COLO829 (cell line): Measurements from ENCODE around the gene PRKCZ.

Experiments
- DNase-seq: peaks from one replicate; pipeline ENCODE4 v3.0.0; 2012; ENCODE audit warnings: low spot score

Gene PRKCZ

DNA sequence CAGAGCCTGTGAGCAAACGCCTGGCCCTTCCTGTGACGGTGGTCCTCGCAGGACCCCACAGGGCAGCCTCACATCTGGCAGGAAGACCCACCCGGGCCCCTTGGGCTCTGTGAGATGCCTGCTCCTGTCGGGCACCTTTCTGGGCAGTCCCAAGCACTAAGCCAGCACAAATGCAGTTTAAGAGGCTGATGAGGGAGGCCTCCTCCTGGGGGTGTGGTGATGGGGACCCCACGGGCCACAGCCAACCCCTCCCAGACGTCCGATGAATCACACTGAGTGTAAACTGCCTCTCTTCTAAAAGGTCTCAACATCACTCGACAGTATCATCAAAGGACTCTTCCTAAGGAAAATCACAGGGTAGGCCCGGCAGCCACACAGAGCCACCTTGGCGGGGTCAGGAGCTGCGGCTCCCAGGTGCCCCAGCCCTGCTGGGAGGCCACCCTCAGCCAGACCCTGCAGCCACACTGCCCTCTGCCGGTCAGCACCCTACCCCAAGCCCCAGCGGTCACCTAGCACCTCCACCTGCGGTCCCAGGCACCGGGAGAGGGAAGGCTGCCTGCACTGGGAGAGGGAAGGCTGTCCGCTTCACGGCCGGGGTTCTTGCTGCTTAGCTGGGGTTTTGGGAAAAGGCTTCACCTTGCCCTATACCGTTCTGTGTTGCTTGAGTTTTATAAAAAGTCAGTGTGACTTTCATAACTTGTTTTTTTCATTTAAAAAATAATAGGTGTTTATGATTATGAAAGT lies 3.9 kb upstream of the PRKCZ start:
- DNase-seq = no peak

DNA sequence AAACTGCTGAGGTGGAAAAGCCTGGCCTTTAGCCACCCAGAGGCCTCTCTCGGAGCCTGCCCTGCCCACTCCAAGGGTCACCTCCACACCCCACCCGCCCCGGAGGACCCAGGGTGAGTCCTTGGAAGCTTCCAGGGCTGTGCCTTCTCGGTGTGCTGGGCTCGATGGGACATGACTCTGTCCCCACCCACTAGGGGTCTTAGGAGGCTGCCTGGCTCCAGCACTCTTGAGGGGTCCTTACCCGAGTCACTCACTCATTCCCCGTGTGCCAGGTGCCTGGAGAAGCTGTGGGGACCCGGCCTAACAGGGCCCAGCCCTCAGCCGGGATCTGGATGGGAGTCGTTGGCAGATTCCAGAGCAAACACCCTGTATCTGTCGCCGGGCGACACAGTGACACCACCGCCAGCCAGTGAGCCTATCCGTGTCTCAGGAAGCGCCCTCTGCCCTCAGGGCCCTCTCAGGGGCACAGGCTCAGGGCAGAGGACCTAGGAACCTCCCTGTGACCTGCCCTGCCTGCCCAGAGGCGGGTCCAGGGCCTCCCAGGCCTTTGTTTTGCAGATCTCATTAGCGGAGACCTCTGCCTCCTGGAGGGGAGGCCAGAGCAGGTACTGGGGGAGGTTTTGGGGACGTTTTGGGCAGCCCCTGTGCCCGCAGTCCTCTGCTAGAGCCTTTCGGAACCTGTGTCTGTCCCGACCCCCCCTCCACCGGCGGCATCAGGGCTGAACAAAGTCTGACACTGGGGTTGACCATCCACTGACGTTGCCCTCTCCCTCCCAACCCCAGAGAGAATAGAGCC lies 3.1 kb upstream of the PRKCZ start:
- no peak for DNase-seq

DNA sequence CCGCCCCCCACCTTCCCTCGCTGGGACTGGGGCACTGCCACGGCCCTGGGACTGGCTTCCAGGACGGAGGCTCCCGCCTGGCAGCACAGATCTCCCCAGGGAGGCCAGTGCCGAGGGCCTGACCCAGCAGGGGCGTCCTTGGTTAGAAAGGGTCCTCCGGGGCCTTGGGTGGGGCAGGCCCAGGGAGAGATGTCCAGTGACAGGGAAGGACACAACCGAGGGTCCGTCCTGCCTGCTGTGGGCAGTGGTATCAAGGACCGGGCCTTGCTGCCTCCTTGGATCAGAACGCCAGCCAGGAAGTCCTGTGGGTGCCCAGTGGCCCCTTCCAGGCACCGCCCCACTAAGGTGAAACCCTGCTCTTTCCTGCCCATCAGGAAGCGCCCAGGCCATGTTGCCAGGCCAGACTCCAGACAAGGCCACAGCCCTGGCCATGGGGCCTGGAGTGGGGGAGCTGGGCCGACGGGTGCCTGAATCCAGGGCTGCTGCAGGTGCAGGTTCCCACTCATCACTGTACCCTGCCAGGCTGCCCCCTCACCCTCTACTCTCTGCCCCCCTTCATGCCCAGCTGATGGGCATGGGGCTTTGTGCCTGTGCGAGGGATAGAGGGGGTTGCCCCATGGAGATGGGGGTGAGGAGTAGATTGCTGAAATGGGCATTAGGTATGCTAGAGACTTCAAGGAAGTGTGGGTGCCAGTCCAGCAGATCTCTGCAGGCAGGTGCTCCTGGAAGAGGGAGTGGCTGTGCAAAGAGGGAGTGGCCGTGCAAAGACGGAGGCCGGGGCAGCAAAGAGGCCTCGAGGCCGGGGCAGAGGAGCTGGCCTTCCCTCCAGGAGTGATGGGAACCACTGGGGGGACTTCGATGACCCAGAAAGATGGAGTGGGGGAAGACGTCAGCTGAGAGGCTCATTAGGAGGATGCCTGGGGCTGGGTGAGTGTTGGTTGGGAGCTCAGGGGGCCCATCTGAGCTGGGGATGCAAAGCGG lies 2.2 kb upstream of the PRKCZ start:
- DNase-seq = no peak

DNA sequence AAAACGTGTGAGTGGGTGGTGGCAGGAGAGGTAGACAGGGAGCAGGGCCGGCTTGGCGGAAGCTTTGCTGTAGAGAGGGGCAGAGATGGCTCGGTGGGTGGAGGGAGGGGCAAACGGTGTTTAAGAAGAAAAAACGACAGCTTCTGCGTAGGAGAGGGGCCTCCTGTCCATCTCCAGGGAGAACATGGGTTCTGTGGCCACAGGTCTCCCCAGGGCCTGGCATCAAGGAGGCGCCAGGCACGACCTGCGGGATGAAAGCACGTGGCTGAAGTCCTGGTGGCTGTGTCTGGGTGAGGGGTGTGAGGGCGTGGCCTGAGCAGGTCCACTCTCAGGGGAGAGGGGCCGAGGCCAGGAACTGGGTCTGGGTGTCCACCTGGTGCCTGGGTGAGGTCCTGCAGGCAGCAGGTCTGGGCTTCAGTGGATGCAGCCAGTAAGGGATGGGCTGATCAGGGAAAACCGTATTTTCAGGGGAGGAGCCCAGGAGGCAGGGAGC lies 940 bp upstream of the PRKCZ start:
- DNase-seq = no peak

DNA sequence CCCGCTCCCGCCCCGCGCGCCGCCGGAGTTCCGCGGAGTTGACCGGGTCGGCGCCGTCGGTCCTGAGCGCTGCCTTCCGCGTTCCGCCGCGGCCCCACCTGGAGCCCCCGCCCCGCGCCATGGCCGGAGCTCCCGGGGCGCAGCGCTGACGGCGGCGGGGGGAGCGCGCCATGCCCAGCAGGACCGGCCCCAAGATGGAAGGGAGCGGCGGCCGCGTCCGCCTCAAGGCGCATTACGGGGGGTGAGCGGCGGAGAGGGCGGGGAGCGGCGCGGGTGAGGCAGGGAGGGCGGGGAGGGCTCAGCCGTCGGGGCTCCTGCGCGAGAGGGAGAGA lies 216 bp downstream of the PRKCZ start:
- DNase-seq = no peak

DNA sequence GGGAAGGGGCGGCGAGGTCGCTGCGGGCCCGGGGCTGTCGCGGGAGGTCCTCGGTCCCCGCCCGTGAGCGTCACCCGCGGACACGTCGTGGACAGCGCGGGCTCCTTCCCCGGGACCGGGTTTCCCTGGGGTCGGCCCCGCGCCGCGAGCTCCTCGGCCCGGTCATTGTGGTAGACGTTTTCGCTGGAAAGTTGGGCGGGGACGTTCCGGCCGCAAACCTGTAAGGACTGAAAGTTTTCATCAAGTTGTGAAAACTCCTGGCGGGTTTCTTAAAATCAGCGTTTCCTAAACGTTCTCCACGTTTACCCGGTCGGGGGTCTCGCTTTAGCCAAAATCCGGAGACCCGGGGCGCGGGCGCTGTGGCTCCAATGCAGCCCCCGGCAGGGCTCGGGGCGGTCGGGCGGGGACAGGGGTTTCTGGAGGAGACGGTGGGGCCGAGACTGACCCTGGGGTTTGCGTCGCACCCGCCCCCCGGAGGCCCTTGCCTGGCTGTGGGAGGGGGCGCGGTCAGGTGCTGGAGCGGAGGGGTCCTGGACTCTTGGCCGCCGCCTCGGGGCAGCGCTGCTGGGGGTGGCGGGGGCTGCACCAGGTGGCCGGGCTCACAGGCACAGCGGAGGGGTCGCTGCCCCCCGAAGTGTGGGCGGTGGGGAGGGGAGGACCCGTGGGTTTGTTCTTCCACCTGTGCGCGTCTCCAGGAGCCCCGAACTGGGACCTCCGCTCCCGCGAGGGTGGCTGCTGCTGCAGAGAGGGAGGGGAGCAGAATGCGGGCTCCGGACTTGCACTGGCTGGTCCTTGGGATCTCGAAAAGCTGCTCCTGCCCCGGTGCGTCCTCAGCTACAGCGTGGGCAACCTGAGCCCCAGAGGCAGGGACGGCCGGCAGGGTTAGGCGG lies 827 bp downstream of the PRKCZ start:
- DNase-seq = no peak

DNA sequence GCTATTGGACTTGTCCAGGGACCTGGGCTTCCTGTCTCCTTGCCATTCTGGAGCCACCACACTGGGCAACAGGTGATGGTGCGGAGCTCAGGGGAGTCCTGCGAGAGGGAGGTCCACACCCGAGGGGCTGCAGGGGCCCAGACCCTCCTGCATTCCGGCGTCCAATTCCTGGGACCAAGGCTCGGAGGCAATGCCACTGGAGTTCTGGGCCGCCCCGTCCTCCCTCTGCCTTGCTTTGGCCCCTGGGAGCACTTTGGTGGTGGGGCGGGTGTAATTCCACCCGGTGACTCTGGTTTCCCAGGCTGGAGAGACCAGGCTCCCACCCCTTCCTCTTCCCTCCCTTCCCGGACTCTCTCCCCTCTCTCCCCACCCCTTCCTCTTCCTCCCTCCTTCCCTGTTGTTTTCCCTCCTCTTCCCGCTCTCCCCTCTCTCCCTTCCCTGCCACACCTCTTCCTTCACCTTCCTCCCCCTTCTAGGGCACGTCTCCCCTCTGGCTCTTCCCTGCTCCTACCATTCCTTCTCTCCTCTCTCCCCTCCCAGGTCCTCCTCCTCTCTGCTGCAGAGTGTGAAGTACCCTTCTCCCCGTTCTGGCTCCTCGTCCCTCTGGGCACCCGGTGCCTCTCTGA lies 2.0 kb downstream of the PRKCZ start:
- no peak for DNase-seq

DNA sequence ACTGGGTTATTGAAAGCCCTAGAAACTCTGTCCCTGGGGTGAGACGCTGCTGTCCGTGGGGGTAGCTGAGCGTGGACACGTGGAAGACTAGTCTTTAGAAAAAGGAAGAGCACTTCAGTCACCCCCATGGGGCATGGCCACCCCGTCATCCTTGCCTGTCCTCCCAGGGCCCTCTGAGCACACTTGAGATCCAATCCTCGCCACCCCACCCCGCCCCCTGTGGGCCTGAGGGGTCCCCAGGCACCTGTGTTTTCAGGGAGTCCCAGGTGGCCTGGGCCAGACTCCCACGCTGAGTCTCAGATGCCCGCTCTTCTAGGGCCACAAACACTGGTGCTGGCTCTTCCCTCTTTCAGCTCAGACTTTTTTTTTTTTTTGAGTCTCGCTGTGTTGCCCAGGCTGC lies 2.5 kb downstream of the PRKCZ start:
- no peak for DNase-seq

DNA sequence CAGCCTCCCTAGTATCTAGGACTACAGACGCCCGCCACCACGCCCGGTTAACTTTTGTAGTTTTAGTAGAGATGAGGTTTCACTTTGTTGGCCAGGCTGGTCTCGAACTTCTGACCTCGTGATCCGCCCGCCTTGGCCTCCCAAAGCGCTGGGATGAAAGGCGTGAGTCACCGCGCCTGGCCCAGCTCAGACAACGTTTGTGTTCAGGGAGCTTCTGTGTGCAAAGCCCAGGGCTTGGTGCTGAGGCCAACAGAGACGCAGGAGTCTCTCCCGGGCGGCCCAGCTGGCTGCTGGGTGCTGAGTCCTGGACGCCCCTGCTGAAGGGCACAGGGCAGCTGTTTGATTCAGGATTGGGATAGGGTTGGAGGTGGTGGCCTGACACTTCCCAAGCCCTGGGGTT lies 3.0 kb downstream of the PRKCZ start:
- no peak for DNase-seq

DNA sequence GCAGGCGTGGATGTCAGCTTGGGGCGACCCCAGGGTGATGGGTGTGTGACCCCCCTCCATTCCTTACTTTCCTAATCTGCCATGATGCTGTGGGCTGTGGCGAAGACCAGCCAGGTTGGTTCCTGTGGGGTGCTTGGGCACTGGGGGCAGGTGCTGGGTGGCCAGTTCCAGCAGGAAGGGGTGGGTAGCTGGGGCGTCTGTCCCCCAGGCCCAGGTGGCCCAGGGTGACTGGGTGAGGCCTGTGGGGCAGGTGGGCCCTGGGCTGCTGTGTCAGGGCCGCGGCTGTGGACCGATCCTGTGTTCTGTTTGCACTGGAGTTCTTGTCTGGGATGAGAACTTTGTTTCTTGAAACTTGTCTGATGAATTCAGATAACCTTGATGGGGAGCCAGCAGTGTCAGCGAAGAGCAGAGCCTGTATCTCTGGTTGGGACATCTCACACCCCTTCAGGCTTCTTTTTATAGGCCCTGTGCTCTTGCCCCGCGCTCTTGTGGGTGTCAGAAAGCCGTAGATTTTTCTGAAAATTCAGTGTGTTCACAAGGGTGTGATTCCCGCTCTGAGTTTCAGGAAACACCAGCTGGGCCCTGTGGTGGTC lies 3.7 kb downstream of the PRKCZ start:
- DNase-seq = no peak

DNA sequence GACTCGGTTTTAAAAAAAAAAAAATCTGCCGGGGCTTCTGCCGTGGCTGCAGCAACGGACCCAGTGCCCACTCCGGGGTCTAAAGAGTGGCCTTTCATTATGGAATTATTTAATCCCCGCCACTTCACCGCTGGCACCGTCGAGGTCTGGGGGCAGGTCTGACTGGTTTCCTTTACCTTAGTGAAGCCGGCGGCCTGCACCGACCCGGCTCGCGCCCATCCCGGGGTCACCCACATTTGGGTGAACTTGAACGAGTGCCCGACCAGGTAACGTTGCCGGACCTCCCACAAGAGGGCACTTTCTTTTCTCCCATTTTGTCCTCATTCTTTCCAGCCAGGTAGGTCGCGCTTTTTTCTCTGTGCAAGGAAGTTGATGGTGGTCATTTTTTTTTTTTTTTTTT lies 4.3 kb downstream of the PRKCZ start:
- no peak for DNase-seq

DNA sequence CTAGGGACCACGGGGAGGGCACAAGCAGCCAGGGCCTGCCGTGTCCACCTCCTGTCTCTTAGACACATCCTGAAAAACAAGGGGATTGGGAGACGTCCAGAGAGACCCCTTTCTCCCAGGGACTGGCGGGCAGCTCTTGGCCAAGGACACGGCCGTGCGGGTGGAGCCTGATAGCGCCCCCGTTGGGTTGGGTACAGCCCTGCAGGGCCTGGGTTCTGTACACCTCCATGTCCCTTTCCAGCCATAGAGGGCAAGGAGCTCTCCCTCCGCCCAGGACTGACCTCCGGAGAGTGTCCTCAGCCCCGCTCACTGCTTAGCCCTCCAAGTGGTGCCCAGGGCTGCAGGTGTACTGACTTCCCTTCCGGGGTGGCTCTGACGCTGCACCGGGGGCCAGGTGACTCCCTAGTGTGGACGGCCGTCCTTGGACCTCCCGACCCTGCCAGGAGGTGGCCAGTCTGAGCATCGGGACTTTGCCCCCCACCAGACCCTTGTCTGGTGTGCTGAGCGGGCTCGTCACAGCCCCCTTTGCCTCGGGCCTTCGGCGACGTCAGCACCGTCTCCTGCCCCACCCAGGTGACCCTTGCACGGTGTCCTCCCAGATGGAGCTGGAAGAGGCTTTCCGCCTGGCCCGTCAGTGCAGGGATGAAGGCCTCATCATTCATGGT lies 5.8 kb downstream of the PRKCZ start:
- DNase-seq = no peak

DNA sequence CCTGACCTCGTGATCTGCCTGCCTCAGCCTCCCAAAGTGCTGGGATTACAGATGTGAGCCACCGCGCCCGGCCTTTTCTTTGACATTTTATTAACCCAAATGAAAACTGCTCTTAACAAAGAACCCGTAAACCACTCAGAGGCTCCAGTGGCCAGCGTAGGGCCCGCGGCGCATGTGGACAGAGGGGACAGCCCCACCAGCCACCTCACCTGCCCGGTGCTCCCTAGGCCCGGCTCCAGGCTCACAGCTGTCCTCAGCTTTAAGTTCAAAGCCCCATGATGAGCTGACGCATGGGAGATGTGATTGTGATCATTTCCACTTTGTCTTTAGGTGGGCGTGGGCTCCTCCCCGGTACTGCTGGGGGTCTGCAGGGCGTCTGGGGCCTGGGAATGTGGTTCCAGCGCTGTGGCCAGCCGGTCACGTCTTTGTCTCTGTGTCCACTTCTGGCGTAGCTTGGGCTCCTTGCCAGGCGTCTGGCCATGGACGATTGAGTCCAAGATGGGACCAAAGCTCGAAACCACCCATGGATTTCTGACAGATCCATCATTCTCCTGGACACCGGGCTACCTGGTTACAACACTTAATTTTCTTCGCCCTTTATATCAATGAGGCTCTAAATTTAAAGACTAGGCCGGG lies 6.9 kb downstream of the PRKCZ start:
- DNase-seq = no peak

DNA sequence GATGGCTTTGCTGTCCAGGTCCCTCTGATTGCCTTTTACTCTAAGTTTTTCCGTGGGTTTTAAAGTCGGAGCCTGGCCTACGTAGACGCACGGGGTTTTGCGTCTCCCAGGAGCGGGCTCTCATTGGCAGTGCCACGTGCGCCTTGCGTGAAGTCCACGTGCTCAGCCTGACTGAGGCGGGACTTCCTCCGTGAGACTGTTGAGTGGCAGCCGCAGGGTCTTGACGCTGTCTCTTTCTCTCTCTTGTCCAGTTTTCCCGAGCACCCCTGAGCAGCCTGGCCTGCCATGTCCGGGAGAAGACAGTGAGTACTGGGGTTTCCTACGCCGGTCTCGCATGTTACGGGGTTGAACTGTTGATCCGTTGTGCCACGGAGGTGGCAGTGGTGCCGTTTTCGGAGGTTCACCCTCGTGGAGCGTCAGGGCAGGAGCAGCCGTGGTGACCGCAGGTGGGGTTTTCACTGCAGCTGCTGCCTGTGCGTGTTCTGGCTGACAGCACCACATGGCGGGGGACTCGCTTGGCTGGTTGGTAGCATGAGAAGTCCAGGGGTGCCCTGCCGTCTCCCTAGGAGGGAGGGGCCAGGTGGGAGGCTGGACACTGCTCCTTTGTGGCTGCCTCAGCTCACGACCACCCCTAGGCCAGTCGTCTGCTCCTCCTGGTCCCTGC lies 9.2 kb downstream of the PRKCZ start:
- no peak for DNase-seq

DNA sequence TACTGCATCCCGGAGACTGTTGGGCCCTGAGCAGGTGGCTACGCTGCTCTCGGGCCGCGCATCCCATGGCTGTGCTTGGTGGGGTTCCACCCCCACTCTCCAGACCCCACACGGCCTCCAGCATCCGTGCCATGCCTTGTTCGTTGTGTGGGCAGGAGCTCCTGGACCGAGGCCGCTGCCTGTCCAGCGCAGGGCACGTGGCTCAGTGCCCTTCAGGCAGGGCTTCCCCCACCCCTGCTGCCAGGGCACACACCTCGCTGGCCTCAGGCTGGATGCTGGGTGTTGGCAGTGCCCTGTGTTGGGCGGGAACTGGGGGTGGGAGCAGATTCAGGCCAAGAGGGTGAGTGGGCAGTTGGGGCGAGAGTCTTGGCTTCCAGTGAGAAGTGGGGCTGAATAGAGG lies 9.9 kb downstream of the PRKCZ start:
- DNase-seq = no peak

DNA sequence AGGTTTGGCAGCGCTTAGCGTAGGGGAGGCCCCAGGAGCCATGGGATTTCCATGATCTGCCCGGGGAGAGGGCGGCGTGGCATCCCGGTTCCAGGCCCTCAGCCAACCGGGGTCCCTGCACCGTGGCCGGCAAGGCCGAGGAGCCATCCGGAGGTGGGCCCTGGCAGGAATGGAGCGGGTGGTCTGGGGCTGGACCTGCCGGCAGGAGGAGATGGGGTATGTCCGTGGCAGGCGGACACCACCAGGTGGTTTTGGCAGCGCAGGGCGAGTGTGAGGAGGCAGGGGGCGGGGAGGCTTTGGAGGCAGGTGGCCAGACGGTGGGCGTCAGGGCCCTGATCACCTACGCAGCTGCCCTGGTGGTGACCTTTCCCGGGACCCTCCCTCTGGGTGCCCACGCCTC lies 10.3 kb downstream of the PRKCZ start:
- no peak for DNase-seq

DNA sequence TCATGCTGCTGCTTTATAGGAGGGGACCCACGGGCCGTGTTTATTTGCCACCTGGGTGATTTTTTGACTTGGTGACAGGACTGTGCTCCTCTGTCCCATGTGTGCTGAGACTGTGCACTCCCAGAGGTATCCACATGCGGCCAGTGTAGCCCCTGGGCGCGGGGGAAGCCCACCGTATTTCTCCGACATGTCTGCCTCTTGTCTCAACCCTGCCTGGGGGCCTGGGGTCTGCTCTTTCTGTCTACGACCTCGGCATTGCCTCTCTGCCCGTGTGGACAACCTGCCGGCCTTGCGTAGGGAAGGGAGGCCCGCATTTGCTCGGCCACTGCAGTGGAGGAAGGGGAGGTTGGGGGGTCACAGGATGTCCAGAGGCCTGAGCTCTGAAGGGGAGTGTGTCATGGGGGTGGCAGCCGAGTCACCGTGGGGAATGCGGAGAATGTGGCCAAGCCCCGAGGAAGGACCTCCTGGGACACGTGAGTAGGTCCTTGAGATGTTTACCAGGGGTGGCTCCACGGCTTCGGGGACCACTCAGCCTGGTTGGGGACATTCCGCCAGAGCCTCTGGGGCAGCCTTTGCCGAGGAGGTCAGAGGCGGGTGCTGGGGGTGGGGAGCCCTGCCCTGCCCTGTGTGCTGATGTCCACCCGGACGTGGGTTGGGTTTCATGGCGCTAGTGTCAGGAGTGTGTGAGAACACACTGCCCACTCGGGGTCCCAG lies 11.0 kb downstream of the PRKCZ start:
- DNase-seq = no peak

DNA sequence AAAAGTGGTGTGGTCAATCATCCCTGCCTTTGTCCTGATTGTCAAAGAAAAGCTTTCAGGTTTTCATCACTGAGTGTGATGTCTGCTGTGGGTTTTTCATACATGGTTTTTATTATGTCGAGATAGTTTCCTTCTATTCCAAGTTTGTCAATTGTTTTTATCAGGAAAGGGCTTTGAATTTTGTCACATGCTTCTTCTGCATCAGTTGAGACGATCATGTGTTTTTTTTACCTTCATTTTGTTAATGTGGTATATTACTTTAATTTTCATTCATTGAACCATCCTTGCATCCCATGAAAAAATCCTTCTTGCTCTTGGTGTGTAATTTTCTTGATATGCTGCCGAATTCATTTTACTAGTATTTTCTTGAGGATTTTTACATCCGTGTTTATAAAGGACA lies 15.5 kb downstream of the PRKCZ start:
- no peak for DNase-seq
